A549 (cell line): ENCODE results near the gene OPALIN. TPM values are rescaled to one million over a fixed set of nuclear protein-coding genes. Genes with fewer than 3 reads are reported as not detected.
A peak's percentile ranks its signal among the peaks of the same experiment; 100 is the strongest.

Source experiments
- ATAC-seq, 2 experiments: fragments of 200-7000 bp in 1 of 2; fragments of >200 bp in 1 of 2; cut with Nextera tagmentation in 1 of 2; cut with Tn5 transposase in 1 of 2; 3 replicates each; pipeline versions ENCODE4 v1.8.0 to v1.9.1; 2018 to 2020; ENCODE audit warnings: mild to moderate bottlenecking in 1 of 2, moderate library complexity in 1 of 2
- CTCF ChIA-PET: fragments of 300-600 bp; sonication (Branson Sonifier 250); formaldehyde crosslinking; extraction: SDS; loops from one replicate; lab custom pipeline; 2021; ENCODE audit warnings: antibody characterized with exemption, inconsistent platforms; lab: Yijun Ruan, JAX
- POLR2A ChIA-PET: fragments of 350-600 bp; formaldehyde crosslinking; extraction: SDS; loops from one replicate; lab custom pipeline; 2021; ENCODE audit warnings: antibody characterized with exemption, inconsistent platforms; lab: Yijun Ruan, JAX
- DNase-seq, 2 experiments: peaks; one replicate each; pipeline versions ENCODE4 v3.0.0 to v3.0.0-alpha.2; 2011 to 2016; ENCODE audit warnings: low read depth in 1 of 2, low spot score in 1 of 2
- FAIRE-seq: peaks from 2 replicates; lab custom pipeline; 2011; peaks lifted over from hg19 to GRCh38; lab: Jason Lieb, UNC
- H3K27ac ChIP-seq, 2 experiments: fragments of >200 bp; sonication (Bioruptor Twin); formaldehyde crosslinking; 3 replicates each; pipeline ENCODE4 v1.5.1; 2016 to 2017
- H3K4me1 ChIP-seq: fragments of >200 bp; sonication (Bioruptor Twin); formaldehyde crosslinking; 3 replicates; pipeline ENCODE4 v1.6.1; 2016
- H3K4me2 ChIP-seq: fragments of >200 bp; sonication (Bioruptor Twin); formaldehyde crosslinking; 3 replicates; pipeline ENCODE4 v1.6.1; 2016
- H3K4me3 ChIP-seq: fragments of >200 bp; sonication (Bioruptor Twin); formaldehyde crosslinking; 3 replicates; pipeline ENCODE4 v1.5.1; 2016
- H3K9me3 ChIP-seq: fragments of >200 bp; sonication (Bioruptor Twin); formaldehyde crosslinking; 3 replicates; pipeline ENCODE4 v1.6.1; 2016
- BHLHE40 ChIP-seq: IDR thresholded peaks from 2 replicates; pipeline ENCODE4 v1.6.1; 2012; ENCODE audit warnings: low read depth, low read length, inconsistent platforms
- CEBPB ChIP-seq, 2 experiments: fragments of >200 bp in 1 of 2; sonication (Bioruptor Twin) in 1 of 2; formaldehyde crosslinking in 1 of 2; IDR thresholded peaks; 2 replicates each; pipeline ENCODE4 v1.6.1; 2012 to 2016
- E2F6 ChIP-seq: IDR thresholded peaks from 2 replicates; pipeline ENCODE4 v1.6.1; 2012; ENCODE audit warnings: low read depth, borderline replicate concordance
- ELK1 ChIP-seq: fragments of 150-350 bp; IDR thresholded peaks from 2 replicates; pipeline ENCODE4 v1.6.1; 2014; ENCODE audit warnings: low read depth, mild to moderate bottlenecking, low read length
- HDAC2 ChIP-seq: fragments of 200-600 bp; sonication (generic); IDR thresholded peaks from 2 replicates; pipeline ENCODE4 v1.6.1; 2016
- HMGXB4 ChIP-seq: fragments of 250-450 bp; sonication (Bioruptor Pico); IDR thresholded peaks from 2 replicates; pipeline ENCODE4 v1.5.0; 2021; ENCODE audit warnings: mild to moderate bottlenecking, moderate library complexity, borderline replicate concordance
- HOXB13 ChIP-seq: fragments of 250-450 bp; sonication (Bioruptor Pico); IDR thresholded peaks from 2 replicates; pipeline ENCODE4 v1.5.0; 2020; ENCODE audit warnings: low read depth, mild to moderate bottlenecking, moderate library complexity
- KDM1A ChIP-seq: fragments of 200-600 bp; sonication (generic); IDR thresholded peaks from 2 replicates; pipeline ENCODE4 v1.6.1; 2016; ENCODE audit warnings: low read depth, mild to moderate bottlenecking
- KDM5A ChIP-seq: fragments of 200-600 bp; sonication (generic); IDR thresholded peaks from 2 replicates; pipeline ENCODE4 v1.6.1; 2016; ENCODE audit warnings: antibody characterized with exemption, mild to moderate bottlenecking
- MAFK ChIP-seq: fragments of 450-650 bp; IDR thresholded peaks from 2 replicates; pipeline ENCODE4 v1.6.1; 2014; ENCODE audit not compliant: partially characterized antibody
- NR3C1 ChIP-seq: fragments of >200 bp; sonication (Bioruptor Twin); formaldehyde crosslinking; IDR thresholded peaks from 3 replicates; pipeline ENCODE4 v1.6.1; 2017
- PHF8 ChIP-seq: fragments of 200-600 bp; sonication (generic); IDR thresholded peaks from 2 replicates; pipeline ENCODE4 v1.6.1; 2016; ENCODE audit warnings: low read depth, mild to moderate bottlenecking, antibody characterized with exemption, moderate library complexity, borderline replicate concordance
- RAD21 ChIP-seq, 2 experiments: fragments of >200 bp in 1 of 2; sonication (Bioruptor Twin) in 1 of 2; formaldehyde crosslinking in 1 of 2; IDR thresholded peaks in 1 of 2; conservative IDR thresholded peaks in 1 of 2; 2 replicates in 1 of 2; 3 replicates in 1 of 2; pipeline ENCODE4 v1.6.1; 2012 to 2018; ENCODE audit warnings: inconsistent platforms in 1 of 2
- RFX5 ChIP-seq: fragments of 450-650 bp; IDR thresholded peaks from 2 replicates; pipeline ENCODE4 v1.7.1; 2014; ENCODE audit warnings: antibody characterized with exemption, mild to moderate bottlenecking, moderate library complexity
- RNF2 ChIP-seq: fragments of 200-600 bp; sonication (generic); IDR thresholded peaks from 2 replicates; pipeline ENCODE4 v1.6.1; 2016; ENCODE audit warnings: low read depth, mild to moderate bottlenecking, antibody characterized with exemption, moderate library complexity, borderline replicate concordance
- SMC3 ChIP-seq: fragments of >200 bp; sonication (Bioruptor Twin); formaldehyde crosslinking; IDR thresholded peaks from 3 replicates; pipeline ENCODE4 v1.6.1; 2018; ENCODE audit warnings: inconsistent platforms
- SREBF2 ChIP-seq: fragments of 450-650 bp; IDR thresholded peaks from 2 replicates; pipeline ENCODE4 v1.6.1; 2014; ENCODE audit warnings: mild to moderate bottlenecking, moderate library complexity
- ZFP36 ChIP-seq: fragments of 450-650 bp; IDR thresholded peaks from 2 replicates; pipeline ENCODE4 v1.6.1; 2014; ENCODE audit warnings: borderline replicate concordance; ENCODE audit not compliant: partially characterized antibody
- WGBS: methylation state at CpG from one replicate; pipeline ENCODE4 v1.1.6; 2017; ENCODE audit errors: missing lambda C conversion rate; 5-methylcytosine and 5-hydroxymethylcytosine counted together
- polyA plus RNA-seq, 4 experiments: library from polyadenylated mRNA; depleted of rRNA in 3 of 4; stranded (reverse); fragments of >200 nt; fragmentation: RNase III in 1 of 4; extraction: RNeasy Plus Mini Kit Qiagen cat#74134 plus additional on column Dnase treatment in 1 of 4; gene quantifications; 2 replicates in 3 of 4; 3 replicates in 1 of 4; pipeline ENCODE4 v1.2.3, GENCODE V29; 2011 to 2017
- TF ChIP-seq, protein P1 (sequence below): fragments of >200 bp; sonication (Bioruptor Twin); formaldehyde crosslinking; IDR thresholded peaks from 3 replicates; pipeline ENCODE4 v1.5.1; 2016

OPALIN gene
- polyA plus RNA-seq, 2 of the 4 experiments (the other 2 are of a cell fraction), result not detected

GRCh38 chr10:96397902-96398301, 39.1 kb upstream of the OPALIN start:
- Histone ChIP-seq H3K9me3 (no peaks in the 10 kb centered on the region), H3K4me1 (no peaks in the 10 kb centered on the region), H3K4me3 (no peak overlapping the region), H3K27ac (no peak overlapping the region), H3K4me2 (no peak overlapping the region)
- FAIRE-seq, result no peak
- ChIA-PET CTCF (interaction anchor here (1.4 to 11.2 kb wide), 5 partner anchors 11 to 116 kb away, joined by 4 to 105 read pairs (median 43); partner anchors contain the start of gene TLL2), POLR2A (no interaction called here)
- TF ChIP-seq BHLHE40 (no peak), MAFK (no peak), E2F6 (no peak), KDM5A (no peak), RFX5 (no peak), HDAC2 (no peak), SREBF2 (no peak), RNF2 (no peak), KDM1A (no peak), HMGXB4 (no peak), PHF8 (no peak), CEBPB (IDR thresholded peaks at IDR 0.05) (no peak)
- DNase-seq, result no peak
- 77% methylated on average over 1 of the region's 1 CpG for WGBS
- no peak for ATAC-seq

DNA sequence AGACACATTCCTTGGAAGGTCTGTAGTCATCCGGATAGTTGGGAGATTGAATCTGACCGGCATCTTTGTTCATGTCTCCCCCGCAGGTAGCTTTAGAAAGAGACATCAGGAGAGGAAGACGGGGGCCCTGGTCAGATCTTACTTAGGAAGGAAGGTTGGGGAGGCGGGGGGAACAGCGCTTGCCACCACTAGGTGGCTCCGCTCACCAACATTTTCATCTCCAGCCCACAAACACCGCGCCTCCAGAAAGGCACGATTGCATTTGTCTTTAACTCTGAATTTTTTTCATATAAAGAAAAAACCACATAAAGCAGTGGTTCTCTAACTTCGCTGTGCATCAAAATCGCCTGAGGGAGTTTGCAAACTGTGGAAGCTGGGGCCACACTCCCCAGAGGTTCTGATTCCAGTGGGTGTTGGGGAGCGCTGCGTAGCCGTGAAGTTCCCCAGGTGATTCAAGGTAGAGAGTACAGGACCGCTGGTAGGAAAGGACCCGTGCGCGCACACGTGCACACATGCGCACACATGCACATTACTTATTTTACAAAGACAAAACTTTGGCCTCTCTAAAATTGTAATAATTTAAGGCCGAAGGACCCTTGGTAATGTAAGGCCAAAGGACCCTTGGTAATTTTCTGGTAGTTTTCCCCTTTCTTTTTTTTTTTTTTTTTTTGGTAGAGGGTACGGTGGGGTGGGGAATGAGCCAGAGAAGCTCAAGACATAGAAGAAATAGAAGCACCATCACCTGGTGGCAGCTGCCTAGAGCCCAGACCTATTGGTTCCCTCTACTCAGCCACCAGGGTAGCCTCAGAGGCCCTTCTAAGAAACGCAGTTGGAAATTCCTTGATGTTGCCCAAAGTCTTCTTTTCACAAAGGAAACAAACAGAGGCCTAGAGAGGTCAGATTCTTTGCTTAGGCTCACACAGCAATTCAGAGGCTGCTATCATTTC, 37.4 kb upstream of the OPALIN start:
- no peak overlapping the region for H3K27ac ChIP-seq
- CTCF ChIA-PET, result interaction anchor here (0.6 to 11.2 kb wide), 52 partner anchors 11 to 834 kb away, joined by 3 to 105 read pairs (median 4); partner anchors contain the start of gene TLL2
- peak; percentile 91 to 96 for ATAC-seq
- peak overlapping the region; percentile 44 for H3K4me2 ChIP-seq
- H3K4me1 ChIP-seq, result no peaks in the 10 kb centered on the region
- TF ChIP-seq NR3C1, result no peak
- no peak for TF ChIP-seq HOXB13 (CRISPR knock-in tag)
- TF ChIP-seq MAFK, result no peak
- peak; percentile 63; the same call in 2 of the 3 replicates for TF ChIP-seq SMC3
- peak; percentile 89 to 90 for TF ChIP-seq RAD21 (conservative IDR thresholded peaks at IDR 0.05 in 1 of 2, IDR thresholded peaks at IDR 0.05 in 1 of 2)
- TF ChIP-seq, protein P1, sequence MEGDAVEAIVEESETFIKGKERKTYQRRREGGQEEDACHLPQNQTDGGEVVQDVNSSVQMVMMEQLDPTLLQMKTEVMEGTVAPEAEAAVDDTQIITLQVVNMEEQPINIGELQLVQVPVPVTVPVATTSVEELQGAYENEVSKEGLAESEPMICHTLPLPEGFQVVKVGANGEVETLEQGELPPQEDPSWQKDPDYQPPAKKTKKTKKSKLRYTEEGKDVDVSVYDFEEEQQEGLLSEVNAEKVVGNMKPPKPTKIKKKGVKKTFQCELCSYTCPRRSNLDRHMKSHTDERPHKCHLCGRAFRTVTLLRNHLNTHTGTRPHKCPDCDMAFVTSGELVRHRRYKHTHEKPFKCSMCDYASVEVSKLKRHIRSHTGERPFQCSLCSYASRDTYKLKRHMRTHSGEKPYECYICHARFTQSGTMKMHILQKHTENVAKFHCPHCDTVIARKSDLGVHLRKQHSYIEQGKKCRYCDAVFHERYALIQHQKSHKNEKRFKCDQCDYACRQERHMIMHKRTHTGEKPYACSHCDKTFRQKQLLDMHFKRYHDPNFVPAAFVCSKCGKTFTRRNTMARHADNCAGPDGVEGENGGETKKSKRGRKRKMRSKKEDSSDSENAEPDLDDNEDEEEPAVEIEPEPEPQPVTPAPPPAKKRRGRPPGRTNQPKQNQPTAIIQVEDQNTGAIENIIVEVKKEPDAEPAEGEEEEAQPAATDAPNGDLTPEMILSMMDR, result peak; percentile 83
- 27% methylated on average over 24 of the region's 24 CpGs for WGBS
- POLR2A ChIA-PET, result no interaction called here
- H3K4me3 ChIP-seq, result no peak overlapping the region
- FAIRE-seq, result no peak
- peak; percentile 73 to 91 for DNase-seq
- H3K9me3 ChIP-seq, result no peaks in the 10 kb centered on the region

DNA sequence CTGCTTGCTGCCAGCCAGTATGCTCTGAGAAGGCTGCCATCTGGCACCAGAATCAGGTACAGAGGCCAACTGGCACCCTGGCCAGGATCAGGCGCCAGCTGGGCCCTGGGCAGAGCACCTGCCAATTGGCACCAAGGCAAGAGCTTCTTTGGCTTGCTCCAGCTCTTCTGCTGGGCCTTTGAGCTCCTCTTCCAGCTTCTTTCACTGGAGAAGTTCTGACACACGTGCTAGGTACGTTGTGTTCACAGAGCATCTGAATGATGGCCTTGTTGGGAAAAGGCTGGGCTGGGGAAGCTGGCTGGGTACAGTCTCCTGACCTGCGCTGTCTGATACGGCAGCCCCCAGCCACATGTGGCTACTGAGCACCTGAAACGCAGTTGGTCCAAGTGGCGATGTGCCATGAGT, 31.7 kb upstream of the OPALIN start:
- DNase-seq, result no peak
- ATAC-seq, result no peak
- ChIA-PET POLR2A (no interaction called here), CTCF (interaction anchor here (0.6 to 11.2 kb wide), 7 partner anchors 14 to 733 kb away, joined by 3 to 105 read pairs (median 4); partner anchors contain the start of gene TLL2)
- H3K4me3 ChIP-seq, result no peak overlapping the region
- no peaks in the 10 kb centered on the region for H3K9me3 ChIP-seq
- FAIRE-seq, result no peak
- H3K4me1 ChIP-seq, result no peaks in the 10 kb centered on the region
- H3K4me2 ChIP-seq, result no peak overlapping the region
- no peak for TF ChIP-seq ELK1
- TF ChIP-seq ZFP36, result no peak
- no peak for TF ChIP-seq HOXB13 (CRISPR knock-in tag)
- no peak for TF ChIP-seq KDM1A
- no peak overlapping the region for H3K27ac ChIP-seq
- 46% methylated on average over 7 of the region's 7 CpGs for WGBS
